HL-60 (cell line): ENCODE measurements around the gene GFRA1.

Experiments used
- DNase-seq, 2 experiments: peaks; one replicate each; pipeline ENCODE4 v3.0.0-alpha.2; 2010 to 2020; ENCODE audit warnings: low read depth in 1 of 2, low spot score in 1 of 2
- H3K27ac ChIP-seq: fragments of 250-450 bp; sonication (Bioruptor Pico); replicated peaks from 2 replicates; pipeline ENCODE4 v1.5.1; 2020; ENCODE audit warnings: mild to moderate bottlenecking, moderate library complexity
- H3K27me3 ChIP-seq: fragments of 250-450 bp; sonication (Bioruptor Pico); 2 replicates; pipeline ENCODE4 v1.5.1; 2021; ENCODE audit warnings: mild to moderate bottlenecking, moderate library complexity; ENCODE audit not compliant: insufficient read depth, poor library complexity, severe bottlenecking
- H3K4me3 ChIP-seq: replicated peaks from 2 replicates; pipeline ENCODE4 v1.5.1; 2011; ENCODE audit warnings: mild to moderate bottlenecking, control low read depth, low read length; ENCODE audit not compliant: insufficient read depth
- CTCF ChIP-seq: IDR thresholded peaks from one replicate; pipeline ENCODE4 v1.5.1; 2011; ENCODE audit warnings: low read length, control low read depth, inconsistent platforms; ENCODE audit not compliant: insufficient read depth
- GABPA ChIP-seq: IDR thresholded peaks from 2 replicates; pipeline ENCODE4 v1.6.1; 2012; ENCODE audit warnings: low read depth
- POLR2AphosphoS5 ChIP-seq: IDR thresholded peaks from 2 replicates; pipeline ENCODE4 v1.6.1; 2012; ENCODE audit warnings: low read depth
- SPI1 ChIP-seq: IDR thresholded peaks from 2 replicates; pipeline ENCODE4 v1.6.1; 2012; ENCODE audit warnings: low read depth, mild to moderate bottlenecking, borderline replicate concordance
- TF ChIP-seq, protein P1 (sequence below): IDR thresholded peaks from 2 replicates; pipeline ENCODE4 v1.6.1; 2012; ENCODE audit warnings: low read depth; ENCODE audit not compliant: insufficient replicate concordance

GFRA1 gene

GRCh38 chr10:116296291-116296721, 23.3 kb upstream of the GFRA1 start:
- no peak overlapping the region for H3K27ac ChIP-seq
- H3K27me3 ChIP-seq, result no peaks in the 10 kb centered on the region
- no peak for TF ChIP-seq GABPA
- no peak for TF ChIP-seq CTCF
- H3K4me3 ChIP-seq, result no peak overlapping the region
- DNase-seq, result no peak

GRCh38 chr10:116292493-116292892, 19.5 kb upstream of the GFRA1 start:
- DNase-seq, result no peak
- Histone ChIP-seq H3K4me3 (no peak overlapping the region), H3K27ac (no peak overlapping the region), H3K27me3 (no peaks in the 10 kb centered on the region)
- TF ChIP-seq CTCF, result no peak
- no peak for TF ChIP-seq POLR2AphosphoS5
- no peak for TF ChIP-seq GABPA
- TF ChIP-seq, protein P1, sequence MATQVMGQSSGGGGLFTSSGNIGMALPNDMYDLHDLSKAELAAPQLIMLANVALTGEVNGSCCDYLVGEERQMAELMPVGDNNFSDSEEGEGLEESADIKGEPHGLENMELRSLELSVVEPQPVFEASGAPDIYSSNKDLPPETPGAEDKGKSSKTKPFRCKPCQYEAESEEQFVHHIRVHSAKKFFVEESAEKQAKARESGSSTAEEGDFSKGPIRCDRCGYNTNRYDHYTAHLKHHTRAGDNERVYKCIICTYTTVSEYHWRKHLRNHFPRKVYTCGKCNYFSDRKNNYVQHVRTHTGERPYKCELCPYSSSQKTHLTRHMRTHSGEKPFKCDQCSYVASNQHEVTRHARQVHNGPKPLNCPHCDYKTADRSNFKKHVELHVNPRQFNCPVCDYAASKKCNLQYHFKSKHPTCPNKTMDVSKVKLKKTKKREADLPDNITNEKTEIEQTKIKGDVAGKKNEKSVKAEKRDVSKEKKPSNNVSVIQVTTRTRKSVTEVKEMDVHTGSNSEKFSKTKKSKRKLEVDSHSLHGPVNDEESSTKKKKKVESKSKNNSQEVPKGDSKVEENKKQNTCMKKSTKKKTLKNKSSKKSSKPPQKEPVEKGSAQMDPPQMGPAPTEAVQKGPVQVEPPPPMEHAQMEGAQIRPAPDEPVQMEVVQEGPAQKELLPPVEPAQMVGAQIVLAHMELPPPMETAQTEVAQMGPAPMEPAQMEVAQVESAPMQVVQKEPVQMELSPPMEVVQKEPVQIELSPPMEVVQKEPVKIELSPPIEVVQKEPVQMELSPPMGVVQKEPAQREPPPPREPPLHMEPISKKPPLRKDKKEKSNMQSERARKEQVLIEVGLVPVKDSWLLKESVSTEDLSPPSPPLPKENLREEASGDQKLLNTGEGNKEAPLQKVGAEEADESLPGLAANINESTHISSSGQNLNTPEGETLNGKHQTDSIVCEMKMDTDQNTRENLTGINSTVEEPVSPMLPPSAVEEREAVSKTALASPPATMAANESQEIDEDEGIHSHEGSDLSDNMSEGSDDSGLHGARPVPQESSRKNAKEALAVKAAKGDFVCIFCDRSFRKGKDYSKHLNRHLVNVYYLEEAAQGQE, result no peak
- no peak for TF ChIP-seq SPI1

DNA sequence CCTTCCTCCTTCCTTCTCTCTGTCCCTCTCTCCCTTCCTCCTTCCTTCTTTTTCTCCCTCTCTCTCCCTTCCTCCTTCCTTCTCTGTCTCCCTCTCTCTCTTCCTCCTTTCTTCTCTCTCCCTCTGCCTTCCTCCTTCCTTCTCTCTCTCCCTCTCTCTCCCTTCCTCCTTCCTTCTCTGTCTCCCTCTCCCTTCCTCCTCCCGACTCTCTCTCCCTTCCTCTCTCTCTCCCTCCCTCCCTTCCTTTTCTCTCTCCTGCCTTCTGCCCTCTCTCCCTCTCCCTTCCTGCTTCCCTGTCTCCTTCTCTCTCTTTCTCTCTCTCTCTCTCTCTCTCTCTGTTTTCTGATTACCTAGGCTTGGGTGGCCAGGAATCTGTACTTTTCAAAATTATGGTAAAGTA, 16.6 kb upstream of the GFRA1 start:
- no peak for DNase-seq
- Histone ChIP-seq H3K4me3 (no peak overlapping the region), H3K27me3 (no peaks in the 10 kb centered on the region), H3K27ac (no peak overlapping the region)
- TF ChIP-seq, protein P1, result no peak
- TF ChIP-seq SPI1 (no peak), GABPA (no peak), POLR2AphosphoS5 (no peak), CTCF (no peak)

- H3K27ac ChIP-seq, result no peak overlapping the region
- H3K27me3 ChIP-seq, result no peaks in the 10 kb centered on the region
- H3K4me3 ChIP-seq, result no peak overlapping the region
- TF ChIP-seq GABPA, result no peak
- peak; percentile 6 for TF ChIP-seq CTCF
- TF ChIP-seq, protein P1, result no peak
- TF ChIP-seq POLR2AphosphoS5, result no peak
- TF ChIP-seq SPI1, result no peak
- DNase-seq, result peak in 1 of 2 experiments; percentile 19
Measured at GRCh38 chr10:116287906-116288501, 15.0 kb upstream of the GFRA1 start.
